Muscle of leg (tissue), 11 donors: ENCODE results near the gene SH3BGRL3. TPM values are rescaled to one million over a fixed set of nuclear protein-coding genes. Genes with fewer than 3 reads are reported as not detected.
A peak's percentile ranks its signal among the peaks of the same experiment; 100 is the strongest.
"Not testable (repeated sequence)": the region's sequence is repeated elsewhere in the genome, so short reads cannot be mapped to it uniquely, and the experiment has no call there.

Source experiments
- DNase-seq: peaks from one replicate; pipeline ENCODE4 v3.0.0; 2013
- H3K27ac ChIP-seq: one replicate; pipeline ENCODE4 v1.5.1; 2013; ENCODE audit warnings: mild to moderate bottlenecking, low read length, control low read depth
- H3K27me3 ChIP-seq: one replicate; pipeline ENCODE4 v1.6.1; 2013; ENCODE audit warnings: low read length; ENCODE audit not compliant: control insufficient read depth, insufficient read depth
- H3K36me3 ChIP-seq: one replicate; pipeline ENCODE4 v1.6.1; 2013; ENCODE audit warnings: low read length; ENCODE audit not compliant: control insufficient read depth, insufficient read depth
- H3K4me1 ChIP-seq: one replicate; pipeline ENCODE4 v1.6.1; 2013; ENCODE audit warnings: low read length; ENCODE audit not compliant: control insufficient read depth, insufficient read depth
- H3K4me3 ChIP-seq: one replicate; pipeline ENCODE4 v1.5.1; 2013; ENCODE audit warnings: low read length, control low read depth
- H3K9me3 ChIP-seq: replicated peaks from 2 replicates; pipeline ENCODE4 v1.6.1; 2013; ENCODE audit warnings: low read depth, low read length; ENCODE audit not compliant: control insufficient read depth
- WGBS: methylation state at CpG from one replicate; pipeline ENCODE4 v1.1.5; 2013; ENCODE audit warnings: missing lambda C conversion rate; ENCODE audit not compliant: insufficient coverage; 5-methylcytosine and 5-hydroxymethylcytosine counted together
- polyA plus RNA-seq, 8 donors: library from polyadenylated mRNA; unstranded; fragments of 120-200 nt; gene quantifications; one replicate each; pipeline versions ENCODE4 v1.2.1 to v1.2.3, GENCODE V29; 2013; ENCODE audit warnings: inconsistent platforms in 1 of 8, low replicate concordance in 1 of 8; ENCODE audit not compliant: insufficient read length in 8 of 8, insufficient read depth in 1 of 8
- total RNA-seq: library from RNA; stranded (reverse); fragments of 120-200 nt; gene quantifications from one replicate; pipeline ENCODE4 v1.2.4, GENCODE V29; 2013

The SH3BGRL3 gene
- total and polyA plus RNA-seq, 9 donors = 12.2 to 85.2 (median 60.7) TPM

DNA sequence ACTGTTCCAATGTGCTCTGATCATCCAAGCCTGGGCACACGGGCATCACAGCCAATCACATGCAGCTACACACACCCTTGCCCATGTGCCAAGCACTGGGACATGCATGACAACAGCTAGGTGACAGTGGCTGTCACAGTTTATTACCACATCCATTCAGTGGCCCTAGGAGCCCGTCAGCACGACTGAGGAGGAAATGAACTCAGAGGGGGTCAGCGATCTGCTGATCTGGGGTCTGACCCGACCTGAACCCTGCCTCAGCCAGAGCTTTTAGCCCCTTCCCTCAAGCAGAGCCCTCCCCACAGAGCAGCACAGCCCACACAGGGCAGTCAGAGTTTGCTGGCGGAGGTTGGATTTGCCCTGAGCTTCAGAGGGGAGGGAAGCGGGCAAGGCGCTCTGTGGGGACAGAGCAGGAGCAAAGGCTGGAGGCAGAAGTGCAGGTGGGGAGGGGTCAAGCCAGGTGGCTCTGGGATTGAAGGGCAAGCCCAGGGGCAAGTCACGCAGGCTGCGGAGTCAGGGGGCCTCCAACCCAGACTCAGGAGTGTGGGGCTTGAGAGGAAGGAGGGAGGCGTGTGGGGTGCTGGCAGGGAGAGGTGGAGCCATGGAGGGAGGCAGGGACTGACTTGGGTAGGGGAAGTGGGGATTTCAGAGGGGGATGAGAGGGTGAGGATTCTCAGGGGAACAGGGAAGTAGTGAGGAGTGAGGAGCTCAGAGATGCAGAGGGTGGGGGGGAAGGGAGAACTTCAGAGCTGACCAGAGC, 10.4 kb downstream of the SH3BGRL3 start:
- Histone ChIP-seq H3K36me3 (no peaks in the 10 kb centered on the region), H3K4me1 (peaks cover 56% of the 10 kb centered on the region), H3K27ac (peak overlapping the region; percentile 35), H3K27me3 (no peaks in the 10 kb centered on the region), H3K9me3 (no peaks in the 10 kb centered on the region), H3K4me3 (no peak overlapping the region)
- 54% methylated on average over 8 of the region's 11 CpGs for WGBS
- DNase-seq = peak; percentile 40

DNA sequence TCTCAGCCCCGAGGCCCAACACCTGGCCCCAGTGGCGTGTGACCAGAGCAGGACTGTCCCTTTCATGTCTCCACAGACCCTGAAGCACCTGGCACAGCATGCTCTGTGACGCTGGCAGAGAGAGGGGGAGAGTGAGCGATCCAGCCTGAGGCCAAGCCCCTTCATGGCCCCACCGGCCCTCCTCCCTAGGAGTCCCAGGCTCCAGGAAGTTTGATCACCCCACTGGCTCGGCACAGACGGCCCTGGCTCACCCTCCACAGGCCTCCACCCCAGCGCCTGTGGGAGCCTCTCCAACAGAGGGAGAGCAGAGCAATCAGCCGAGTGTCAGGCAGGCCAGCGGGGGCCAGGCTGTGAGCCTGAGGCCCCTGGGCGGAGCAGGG, 11.0 kb downstream of the SH3BGRL3 start:
- WGBS = 29% methylated on average over 8 of the region's 11 CpGs
- DNase-seq = no peak
- Histone ChIP-seq H3K27ac (peak overlapping the region; percentile 6), H3K36me3 (no peaks in the 10 kb centered on the region), H3K4me3 (no peak overlapping the region), H3K27me3 (no peaks in the 10 kb centered on the region), H3K4me1 (peaks cover 53% of the 10 kb centered on the region), H3K9me3 (no peaks in the 10 kb centered on the region)

DNA sequence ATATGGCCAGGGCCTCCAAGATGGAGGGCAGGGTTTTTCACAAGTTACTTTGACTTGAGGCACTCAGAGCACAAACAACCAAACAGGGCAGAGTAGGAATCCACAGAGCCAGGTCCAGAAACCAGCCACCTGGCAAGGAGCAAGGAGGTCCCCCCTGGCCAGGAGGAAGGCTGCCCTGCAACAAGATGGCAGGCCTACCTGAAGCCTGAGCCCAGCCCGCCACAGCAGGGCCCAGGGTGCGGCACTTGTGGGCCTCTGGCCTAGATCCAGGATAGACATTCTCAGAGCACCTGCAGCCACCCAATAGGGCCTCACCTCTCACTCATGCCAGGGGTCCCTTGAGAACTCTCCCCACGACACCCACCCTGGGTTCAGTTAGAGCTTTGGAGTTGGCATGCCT, 11.5 kb downstream of the SH3BGRL3 start:
- WGBS = 89% methylated on average over 3 of the region's 3 CpGs
- Histone ChIP-seq H3K9me3 (no peaks in the 10 kb centered on the region), H3K27ac (no peak overlapping the region), H3K4me1 (peaks cover 49% of the 10 kb centered on the region), H3K4me3 (no peak overlapping the region), H3K27me3 (no peaks in the 10 kb centered on the region), H3K36me3 (no peaks in the 10 kb centered on the region)
- no peak for DNase-seq

DNA sequence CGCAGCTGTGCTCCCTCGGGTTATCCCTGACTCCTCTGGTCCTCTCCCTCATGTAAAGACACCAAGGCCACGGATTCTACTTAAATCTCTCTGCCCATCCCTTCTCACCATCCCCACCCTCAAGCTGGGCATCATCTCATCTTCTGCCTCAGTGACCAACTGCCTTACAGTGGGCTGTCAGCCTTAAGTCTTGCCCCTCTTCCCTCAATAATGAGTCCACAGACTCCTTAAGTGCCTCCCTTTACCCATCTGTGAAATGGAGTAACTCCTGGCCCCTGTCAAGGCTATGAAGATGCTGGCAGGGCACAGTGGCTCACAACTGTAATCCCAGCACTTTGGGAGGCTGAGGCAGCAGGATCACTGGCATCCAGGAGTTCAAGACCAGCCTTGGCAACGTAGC, 12.1 kb downstream of the SH3BGRL3 start:
- H3K9me3 ChIP-seq = no peaks in the 10 kb centered on the region
- no peaks in the 10 kb centered on the region for H3K36me3 ChIP-seq
- no peak for DNase-seq
- peaks cover 46% of the 10 kb centered on the region for H3K4me1 ChIP-seq
- H3K27ac ChIP-seq = no peak overlapping the region
- no peak overlapping the region for H3K4me3 ChIP-seq
- H3K27me3 ChIP-seq = no peaks in the 10 kb centered on the region
- WGBS = 82% methylated on average over 4 of the region's 4 CpGs

DNA sequence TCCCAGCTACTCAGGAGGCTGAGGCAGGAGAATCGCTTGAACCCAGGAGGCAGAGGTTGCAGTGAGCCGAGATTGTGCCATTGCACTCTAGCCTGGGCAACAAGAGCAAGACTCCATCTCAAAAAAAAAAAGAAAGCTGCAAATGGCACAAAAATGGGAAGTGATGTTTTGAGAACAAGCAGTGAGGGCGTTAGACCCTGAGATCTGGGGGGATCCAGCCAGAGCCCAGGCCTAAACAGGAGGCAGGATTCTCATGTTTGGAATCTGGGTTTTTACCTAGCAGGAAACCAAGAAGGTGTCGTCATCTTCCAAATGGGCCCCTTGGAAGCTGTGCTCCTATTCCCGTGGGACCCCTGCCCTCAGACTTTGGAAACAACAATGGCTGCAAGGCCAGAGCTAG, 12.8 kb downstream of the SH3BGRL3 start:
- peaks cover 38% of the 10 kb centered on the region for H3K4me1 ChIP-seq
- not testable (repeated sequence) for H3K9me3 ChIP-seq, H3K27ac ChIP-seq, H3K36me3 ChIP-seq, DNase-seq, H3K4me3 ChIP-seq, H3K27me3 ChIP-seq
- 94% methylated on average over 3 of the region's 5 CpGs for WGBS

DNA sequence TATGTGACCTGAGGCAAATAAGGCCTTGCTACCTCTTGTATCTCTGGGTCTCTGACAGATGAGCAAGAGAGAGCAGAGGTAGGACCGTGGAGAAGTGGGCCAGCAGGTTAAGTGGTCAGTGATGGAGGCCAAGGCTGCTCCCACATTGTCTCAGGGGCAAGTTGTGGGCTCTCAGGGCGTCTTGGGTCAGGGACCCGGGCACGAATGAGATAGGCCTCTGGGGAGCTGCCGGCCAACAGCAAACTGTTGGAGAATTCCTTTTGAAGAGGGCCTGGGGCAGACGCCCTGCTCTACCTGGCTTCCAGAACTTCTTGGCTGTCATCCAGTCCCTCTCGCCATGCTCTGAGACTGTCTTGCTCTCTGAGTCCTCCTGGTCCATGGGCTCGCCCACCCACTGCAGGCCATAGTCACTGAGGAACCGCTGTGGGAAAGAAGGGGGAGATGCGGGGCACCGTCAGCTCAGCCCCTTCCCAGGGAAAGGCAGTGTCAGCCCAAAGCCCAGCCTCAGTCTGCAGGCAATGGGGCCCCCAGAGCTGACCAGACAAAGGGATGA, 14.1 kb downstream of the SH3BGRL3 start:
- no peak overlapping the region for H3K27ac ChIP-seq
- no peaks in the 10 kb centered on the region for H3K27me3 ChIP-seq
- H3K4me3 ChIP-seq = no peak overlapping the region
- H3K36me3 ChIP-seq = no peaks in the 10 kb centered on the region
- H3K4me1 ChIP-seq = peaks cover 26% of the 10 kb centered on the region
- H3K9me3 ChIP-seq = no peaks in the 10 kb centered on the region
- WGBS = 90% methylated on average over 9 of the region's 11 CpGs
- no peak for DNase-seq

DNA sequence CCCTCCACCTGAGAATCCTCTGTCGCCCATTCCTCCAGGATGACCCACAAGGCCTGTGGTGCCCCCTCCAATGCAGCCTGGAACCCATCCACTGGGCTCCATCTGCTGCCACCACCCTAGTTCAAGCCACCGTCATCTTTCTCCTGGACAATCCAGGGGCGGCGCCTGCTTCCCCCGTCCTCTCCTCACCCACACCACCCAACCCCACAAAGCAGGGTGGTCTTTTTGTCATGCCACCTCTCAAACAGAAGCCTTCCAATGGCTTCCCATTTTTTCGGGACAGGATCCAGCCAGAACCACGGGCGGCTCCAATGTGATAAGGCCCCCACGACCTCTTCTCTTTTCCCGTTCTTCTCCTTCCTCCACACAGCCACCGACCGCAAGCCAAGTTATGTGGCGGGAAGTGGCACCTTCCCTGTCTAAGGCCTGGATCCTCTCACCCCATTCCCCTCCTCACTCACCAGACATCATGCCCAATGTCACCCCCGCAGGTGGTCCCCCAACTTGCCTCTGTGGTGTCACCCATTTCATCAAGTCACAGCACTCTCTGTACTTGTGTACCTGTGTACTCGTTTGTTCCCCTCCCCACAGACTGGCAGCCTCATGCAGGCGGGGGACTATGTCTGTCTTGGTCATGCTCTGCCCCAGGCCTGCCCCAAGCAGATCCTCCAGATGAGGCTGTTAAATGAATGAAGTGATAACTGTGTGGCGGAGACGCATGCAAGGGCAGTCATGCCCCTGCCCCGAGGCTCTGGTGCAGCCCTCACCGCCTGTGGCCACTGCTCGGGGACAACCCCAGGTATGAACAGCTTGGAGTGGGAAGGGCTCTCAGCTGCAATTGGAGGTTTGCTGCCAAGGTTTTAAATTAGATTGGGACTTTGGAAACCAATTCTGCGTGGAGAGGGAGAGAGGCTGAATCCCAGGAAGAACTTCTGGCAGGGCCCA, 15.6 kb downstream of the SH3BGRL3 start:
- Histone ChIP-seq H3K4me3 (no peak overlapping the region), H3K9me3 (no peaks in the 10 kb centered on the region), H3K36me3 (no peaks in the 10 kb centered on the region), H3K4me1 (peaks cover 14% of the 10 kb centered on the region), H3K27ac (no peak overlapping the region), H3K27me3 (no peaks in the 10 kb centered on the region)
- no peak for DNase-seq
- 83% methylated on average over 17 of the region's 22 CpGs for WGBS

DNA sequence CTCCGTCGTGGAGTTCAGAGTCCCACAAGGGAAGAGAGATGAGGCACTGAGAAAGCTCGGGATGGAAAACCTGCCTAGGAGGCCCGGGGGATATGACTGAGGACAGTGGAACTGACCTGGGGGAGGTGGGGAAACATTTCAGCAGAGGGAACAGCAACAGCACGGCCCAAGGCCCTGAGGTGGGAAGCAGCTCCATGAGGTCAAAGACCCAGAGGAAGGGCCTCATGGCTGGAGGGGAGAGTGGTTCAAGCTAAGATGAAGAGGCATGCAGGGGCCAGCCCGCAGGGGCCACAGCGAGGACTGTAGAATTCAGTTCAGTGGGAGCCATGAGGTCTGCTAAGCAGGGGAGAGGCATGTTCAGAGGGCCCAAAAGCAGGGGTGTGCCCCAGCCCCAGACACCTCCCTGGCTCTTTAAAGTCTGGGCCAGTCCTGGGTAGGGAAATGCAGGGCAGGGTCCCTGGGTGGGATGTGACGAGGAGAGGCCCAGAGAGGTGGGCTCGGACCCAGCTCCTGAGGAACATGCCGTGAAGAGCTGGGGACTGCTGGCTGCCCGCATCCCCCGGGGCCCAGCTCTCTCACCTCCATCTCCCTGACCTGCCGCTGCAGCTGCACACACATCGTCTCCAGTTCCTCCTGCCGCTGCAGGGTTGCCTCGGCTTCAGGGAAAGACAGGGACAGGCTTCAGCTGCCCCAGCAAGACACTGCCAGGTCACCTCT, 16.6 kb downstream of the SH3BGRL3 start:
- no peak overlapping the region for H3K27ac ChIP-seq
- H3K27me3 ChIP-seq = no peaks in the 10 kb centered on the region
- peaks cover 3% of the 10 kb centered on the region for H3K36me3 ChIP-seq
- peaks cover 4% of the 10 kb centered on the region for H3K4me1 ChIP-seq
- 80% methylated on average over 13 of the region's 16 CpGs for WGBS
- H3K9me3 ChIP-seq = no peaks in the 10 kb centered on the region
- no peak for DNase-seq
- H3K4me3 ChIP-seq = no peak overlapping the region

DNA sequence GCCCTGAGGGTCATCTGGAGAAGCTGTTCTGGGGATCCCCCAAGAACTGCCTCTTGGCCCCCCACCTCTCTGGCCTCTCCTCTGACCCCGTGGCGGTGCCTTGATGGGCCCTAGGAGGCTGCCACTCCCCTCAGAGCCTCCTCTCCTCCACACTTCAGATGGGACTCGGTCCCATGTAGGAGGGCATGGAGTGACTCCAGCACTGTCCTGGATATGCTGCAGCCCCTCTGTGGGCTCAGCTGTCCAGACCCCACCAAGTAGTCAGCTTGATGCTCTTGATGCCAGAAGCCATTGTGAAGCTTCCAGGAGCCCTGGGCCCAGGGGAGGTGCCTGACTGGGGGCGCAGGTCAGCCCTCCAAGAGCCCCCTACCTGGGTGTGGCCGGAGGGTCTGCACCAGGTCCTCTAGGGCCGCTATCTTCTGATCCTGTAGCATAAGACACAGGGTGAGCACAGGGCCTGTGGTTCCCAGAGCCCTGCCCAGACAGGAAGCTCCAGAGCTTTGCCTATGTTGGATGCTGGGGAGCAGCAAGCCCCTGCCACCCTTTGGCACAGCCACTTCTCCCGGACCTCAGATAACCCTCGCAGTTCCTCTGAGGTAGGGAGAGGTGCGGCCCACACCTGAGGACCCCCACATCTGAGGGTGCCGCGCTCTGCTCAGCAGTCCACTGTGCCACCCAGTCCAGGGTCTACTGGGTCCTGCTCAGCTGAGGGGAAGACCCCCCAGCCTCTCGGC, 17.3 kb downstream of the SH3BGRL3 start:
- H3K36me3 ChIP-seq = peaks cover 3% of the 10 kb centered on the region
- H3K27me3 ChIP-seq = no peaks in the 10 kb centered on the region
- no peak overlapping the region for H3K4me3 ChIP-seq
- no peak for DNase-seq
- no peak overlapping the region for H3K27ac ChIP-seq
- WGBS = 96% methylated on average over 8 of the region's 12 CpGs
- H3K4me1 ChIP-seq = no peaks in the 10 kb centered on the region
- H3K9me3 ChIP-seq = no peaks in the 10 kb centered on the region
